HuH-7.5 (cell line): ENCODE data around the gene MYL7.

ENCODE experiments used
- DNase-seq: peaks from one replicate; pipeline ENCODE4 v3.0.0; 2011; ENCODE audit warnings: low spot score

The MYL7 gene

DNA sequence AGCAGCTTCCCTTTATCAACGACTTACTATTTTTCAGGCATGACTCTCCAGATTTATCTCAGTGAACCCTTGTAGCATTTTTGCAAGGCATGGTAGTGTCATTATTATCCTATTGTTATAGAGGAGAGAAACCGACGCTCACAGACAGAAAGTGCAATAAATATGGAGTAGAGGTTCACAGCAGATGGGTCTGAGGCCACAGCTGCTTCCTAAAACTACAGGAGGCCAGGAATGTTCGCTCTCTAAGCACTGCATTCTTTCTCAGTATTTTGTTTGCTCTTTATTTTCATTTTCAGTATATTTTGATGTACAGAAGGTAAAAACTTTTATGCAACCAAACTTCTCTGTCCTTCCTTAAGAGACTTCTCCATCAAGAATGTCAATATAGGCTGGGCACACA is 41.5 kb downstream of the MYL7 start:
- DNase-seq = no peak

DNA sequence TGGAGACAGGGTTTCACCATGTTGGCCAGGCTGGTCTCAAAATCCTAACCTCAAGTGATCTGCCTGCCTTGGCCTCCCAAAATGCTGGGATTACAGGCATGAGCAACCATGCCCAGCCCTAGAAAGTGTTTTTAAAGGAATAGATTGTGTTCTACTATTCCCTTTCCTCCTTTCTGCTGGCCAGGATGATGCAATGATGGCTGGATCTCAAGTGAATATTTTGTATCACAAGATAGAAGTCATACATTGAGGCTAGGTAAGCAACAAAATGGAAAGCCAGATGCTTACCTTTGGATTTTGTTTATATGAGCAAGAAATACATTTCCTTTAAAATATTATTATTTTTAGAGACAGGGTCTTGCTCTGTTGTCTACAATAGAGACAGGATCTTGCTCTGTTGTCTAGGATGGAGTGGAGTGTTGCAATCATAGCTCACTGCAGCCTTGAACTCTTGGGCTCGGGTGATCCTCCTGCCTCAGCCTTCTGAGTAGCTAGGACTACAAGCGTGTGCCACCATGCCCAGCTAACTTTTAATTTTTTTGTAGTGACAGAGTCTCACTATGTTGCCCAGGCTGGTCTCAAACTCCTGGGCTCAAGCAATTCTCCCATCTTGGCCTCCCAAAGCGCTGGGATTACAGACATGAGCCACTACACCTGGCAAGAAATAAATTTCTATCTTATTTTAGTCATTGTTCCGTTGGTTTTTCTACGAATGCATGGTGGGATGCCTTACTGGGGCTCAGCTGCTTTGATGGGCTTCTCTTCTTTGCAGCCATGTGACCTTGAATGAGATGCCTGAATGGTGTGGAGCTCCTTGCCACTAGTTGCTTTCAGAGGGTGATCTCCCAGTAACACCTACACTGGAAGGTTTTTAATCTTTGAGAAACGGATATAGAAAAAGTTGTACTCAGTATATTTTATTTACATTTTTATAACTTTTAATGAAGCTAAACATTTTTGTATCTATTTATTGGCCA is 42.8 kb downstream of the MYL7 start:
- no peak for DNase-seq

DNA sequence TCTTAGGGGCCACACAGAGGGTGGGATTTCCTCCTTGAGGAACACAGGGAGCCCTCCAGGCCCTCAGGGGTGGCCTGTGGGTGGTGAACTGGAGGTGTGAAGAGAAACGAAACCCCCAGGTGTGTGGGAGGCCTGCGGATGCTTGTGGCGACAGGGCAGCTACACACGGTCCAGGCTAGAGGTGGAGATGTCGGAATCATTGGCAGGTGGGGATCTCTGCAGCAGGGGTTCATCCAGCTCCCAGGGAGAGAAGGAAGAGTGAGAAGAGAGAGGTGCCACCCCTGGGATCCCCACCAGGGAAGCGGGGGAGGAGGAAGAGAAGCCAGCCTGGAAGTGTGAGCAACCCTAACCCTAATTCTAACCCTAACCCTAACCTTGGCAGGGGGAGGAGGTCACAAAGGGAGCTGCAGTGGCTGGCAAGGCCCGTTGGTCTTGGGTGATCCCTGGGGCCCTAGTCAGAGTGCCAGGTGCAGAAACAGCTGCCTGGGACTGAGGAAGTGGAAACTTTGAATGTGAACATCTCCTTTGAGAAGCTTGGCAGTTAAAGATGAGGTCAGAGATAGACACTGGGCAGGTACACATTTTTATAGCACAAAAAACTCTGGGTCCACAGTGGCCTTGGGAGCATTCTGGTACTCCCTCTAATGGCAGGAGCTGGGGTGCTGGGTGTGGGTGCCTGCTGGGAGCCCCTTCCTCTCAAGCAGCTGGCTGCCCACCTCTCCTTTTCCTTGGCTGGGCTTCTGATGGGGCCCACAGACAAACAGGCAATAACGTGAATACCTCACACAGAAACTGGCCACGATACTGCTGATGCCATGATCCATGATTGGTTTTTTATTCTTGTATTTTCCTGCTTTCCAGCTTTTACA is 43.8 kb downstream of the MYL7 start:
- DNase-seq = no peak

DNA sequence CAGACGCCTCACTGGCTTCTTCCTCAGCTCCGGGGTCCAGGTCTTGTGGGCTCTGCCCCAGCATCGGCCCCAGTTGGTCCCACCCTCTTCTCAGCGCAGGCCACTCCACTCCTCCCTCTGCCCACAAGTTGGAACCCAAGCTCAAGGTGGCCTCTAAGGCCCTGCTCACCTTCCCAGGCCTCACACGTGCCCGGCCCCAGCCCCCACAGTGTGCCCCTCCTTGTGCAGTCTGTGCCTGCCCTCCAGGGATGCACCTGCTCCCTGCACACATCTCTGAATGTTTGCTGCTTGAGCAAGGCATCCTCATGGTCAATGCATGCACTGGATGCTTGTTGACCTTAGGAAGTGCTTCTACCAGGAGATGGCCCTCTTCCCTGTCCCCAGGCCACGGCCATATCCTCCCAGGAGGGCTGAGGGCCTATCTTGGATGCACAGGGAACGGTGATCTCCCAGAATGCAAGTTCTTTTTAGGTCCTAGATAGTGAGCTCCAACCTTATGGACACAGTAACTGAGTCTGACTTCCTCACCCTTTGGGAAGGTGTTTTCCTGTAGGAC is 44.7 kb downstream of the MYL7 start:
- DNase-seq = no peak

DNA sequence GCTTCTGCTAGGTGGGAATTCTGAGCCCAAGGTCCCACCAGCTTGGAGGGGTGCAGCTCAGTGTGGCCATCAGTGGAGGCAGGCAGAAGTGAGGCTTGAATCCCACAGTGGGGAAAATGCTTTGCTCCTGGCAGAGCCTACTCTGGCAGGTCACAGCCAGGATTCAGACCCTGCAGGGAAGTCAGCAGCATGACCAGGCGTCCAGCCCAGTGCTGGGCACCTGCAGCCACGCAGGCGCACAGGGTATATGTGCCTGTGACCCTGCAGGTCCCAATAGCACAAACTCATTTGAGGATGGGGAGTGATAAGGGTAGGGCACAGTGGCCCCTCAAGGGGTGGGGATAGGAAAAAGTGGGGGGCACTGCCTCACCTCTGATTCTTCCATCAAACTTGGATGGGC is 45.4 kb downstream of the MYL7 start:
- no peak for DNase-seq

DNA sequence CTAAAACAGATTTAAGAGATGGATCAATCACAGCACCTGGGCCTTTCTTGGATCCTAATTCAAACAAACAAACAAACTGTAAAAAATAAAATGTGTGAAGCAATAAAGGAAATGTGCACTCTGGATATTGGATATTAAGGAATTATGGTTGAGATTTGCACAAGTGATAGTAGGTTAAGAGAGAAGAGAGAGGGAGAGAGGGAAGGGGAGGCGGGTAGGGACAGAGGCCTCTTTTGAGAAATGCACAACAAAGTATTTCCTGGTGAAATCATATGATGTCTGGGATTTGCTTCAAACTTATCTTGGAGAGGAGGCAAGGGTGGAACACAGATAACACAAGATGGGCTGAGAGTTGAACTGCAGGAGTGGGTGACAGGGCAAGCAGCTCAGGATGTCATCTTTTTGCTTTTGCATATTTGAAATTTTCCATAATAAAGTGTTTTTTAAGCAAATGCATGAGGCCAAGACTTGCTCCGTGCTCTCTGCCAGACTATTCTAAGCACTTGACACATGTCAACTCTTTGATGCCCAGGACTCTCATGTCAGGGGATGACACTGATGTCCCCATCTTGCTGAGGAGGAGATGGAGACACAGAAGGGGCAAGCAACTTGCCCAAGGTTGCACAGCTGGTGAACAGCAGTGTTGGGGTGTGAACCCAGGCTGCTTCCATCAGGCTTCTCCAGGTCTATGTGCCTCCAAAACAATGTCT is 46.1 kb downstream of the MYL7 start:
- no peak for DNase-seq

DNA sequence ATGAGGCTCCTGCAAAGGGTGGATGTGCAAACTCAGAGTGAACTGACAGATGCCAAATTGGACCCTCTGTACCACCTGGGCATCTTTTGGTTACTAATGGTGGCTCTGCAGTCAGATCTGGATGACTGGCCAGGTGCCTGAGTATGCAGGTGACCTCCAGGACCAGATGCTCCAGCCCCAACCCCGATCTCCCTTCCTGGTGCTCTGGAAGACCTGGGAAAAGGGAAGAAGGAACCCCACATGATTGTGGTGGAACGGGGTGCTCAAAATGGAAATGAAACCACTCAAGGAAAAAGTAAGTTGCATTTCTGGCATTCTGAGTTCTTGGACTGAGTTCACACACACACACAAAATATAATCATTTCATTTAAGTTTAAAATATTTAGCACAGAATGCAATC is 46.8 kb downstream of the MYL7 start:
- no peak for DNase-seq

DNA sequence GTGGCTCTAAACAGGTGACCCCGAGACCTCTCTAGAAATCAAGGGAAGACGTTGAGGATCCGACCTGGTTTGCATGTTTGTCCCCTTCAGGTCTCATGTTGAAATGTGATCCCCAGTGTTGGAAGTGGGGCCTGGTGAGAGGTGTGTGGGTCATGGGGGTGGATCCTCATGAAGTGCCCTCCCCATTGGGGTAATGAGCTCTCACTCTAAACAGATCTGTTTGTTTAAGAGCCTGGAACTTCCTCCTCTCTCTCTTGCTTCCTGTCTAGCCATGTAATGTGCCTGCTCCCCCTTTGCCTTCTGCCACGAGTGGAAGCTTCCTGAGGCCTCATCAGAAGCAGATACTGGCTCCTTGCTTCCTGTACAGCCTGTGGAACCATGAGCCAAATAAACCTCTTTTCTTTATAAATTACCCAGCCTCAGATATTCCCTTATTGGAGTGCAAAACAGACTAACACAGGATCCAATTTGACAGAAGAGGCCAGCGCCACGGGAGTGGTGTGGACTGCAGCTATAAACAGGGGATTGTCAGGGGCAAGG is 48.0 kb downstream of the MYL7 start:
- no peak for DNase-seq
